DMS53 treated with DMSO at 0.1 percent for 48 hours (cell line): ENCODE measurements around the gene PGC.

Experiments
- DNase-seq: peaks from one replicate; lab custom pipeline; 2025; ENCODE audit not compliant: unreplicated experiment; lab: John Stamatoyannopoulos, UW

The PGC gene

DNA sequence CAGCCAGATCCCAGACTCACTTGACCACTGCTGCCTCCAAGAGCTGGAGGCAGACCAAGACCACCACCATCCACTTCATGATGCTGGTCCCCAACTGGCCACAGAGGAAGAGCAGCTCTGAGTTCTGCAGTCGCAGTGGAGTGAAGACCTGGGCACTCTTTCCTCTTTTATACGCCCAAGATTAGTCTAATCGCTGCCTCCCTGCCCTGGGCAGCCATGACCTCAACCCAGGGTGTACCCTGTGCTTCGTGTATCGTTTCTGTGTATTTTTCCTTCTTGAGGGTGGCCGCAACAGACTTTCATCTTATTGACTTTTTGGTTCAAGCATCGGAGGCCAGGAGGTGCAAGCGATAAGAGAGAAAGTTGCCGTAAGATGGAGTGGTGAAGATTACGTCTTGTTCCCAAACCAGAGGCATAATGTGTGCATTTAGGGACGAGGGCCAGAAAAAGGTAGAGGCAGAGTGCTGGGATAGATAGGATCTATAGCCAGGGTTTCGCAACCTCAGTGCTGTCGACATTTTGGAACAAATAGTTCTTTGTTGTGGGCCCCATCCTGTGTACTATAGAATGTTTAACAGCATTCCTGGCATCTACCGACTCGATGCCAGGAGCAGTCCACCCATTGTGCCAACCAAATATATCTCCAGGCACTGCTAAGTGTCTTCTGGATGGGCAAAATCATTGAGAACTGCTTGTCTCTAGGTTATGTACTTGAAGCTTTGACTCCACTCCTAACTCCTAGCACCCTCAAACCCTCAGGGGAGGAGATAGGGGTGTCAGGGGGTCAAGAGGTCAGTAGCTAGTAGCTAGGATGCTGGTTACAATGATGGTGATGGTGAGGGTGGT, at the start of gene PGC:
Gene PGC (minus strand): TSS at position 142 of the 846 bp plus-strand sequence. CDS start 63 bp downstream, at position 79.
- no peak for DNase-seq

DNA sequence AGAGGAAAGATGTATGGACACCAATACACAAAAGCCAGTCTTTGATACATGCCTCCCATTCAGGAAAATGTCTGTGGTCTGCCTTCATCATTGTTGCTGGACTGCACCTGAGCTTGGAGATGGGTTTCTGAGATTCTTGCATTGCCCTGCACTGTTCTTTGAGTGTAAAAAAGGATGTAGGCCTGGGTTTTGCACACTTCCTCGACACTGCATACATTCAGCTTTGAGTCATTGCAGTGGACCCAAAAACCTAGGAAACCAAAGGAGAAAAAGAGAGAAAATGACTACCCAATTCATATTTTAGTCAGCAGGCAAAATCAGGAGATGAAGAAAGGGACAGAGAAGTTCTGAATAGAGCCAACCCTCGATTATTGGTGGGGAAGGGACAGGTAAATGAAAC, 49.3 kb upstream of the PGC start:
- DNase-seq: no peak

DNA sequence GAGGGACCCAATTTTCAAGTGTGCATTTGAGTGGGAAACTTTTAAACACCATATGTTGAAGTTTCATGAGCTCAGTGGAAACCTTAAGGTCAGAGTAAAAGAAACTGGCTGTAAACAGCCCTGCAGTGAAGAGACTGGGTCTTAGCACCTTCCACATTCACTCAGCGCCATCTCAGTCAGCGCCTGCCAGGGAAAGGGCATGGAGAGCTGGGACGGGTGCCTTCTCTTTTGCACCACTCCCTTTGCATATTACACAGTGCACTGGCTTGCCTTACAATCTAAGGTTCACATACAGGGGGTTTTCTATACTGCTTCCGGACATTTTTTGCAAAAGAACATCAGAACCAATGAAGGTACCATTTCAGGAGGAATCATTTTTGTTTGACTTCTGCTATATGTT, 44.8 kb upstream of the PGC start:
- no peak for DNase-seq

- no peak for DNase-seq
Measured at GRCh38 chr6:41791305-41791704, 44.1 kb upstream of the PGC start.

DNA sequence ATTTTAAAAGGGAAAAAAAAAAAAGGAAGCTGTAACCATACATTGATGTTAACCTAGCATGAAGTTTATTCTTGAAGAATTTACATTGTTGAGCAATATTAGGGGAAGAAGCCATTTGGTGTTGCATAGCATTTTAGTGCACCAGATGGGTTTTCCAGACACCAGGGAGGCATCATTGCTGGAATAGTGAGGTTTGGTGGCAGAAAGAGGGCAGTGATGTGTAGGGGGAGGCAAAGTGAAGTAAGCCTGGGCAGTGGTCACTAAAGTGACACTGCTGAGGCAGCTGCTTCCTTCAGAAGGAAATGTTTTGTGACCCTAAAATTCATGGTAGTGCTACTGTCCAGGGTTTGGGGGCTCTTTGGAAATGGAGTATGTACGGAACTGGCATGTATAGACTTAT, 42.8 kb upstream of the PGC start:
- no peak for DNase-seq

- no peak for DNase-seq
Measured at GRCh38 chr6:41789390-41789724, 42.2 kb upstream of the PGC start.

DNA sequence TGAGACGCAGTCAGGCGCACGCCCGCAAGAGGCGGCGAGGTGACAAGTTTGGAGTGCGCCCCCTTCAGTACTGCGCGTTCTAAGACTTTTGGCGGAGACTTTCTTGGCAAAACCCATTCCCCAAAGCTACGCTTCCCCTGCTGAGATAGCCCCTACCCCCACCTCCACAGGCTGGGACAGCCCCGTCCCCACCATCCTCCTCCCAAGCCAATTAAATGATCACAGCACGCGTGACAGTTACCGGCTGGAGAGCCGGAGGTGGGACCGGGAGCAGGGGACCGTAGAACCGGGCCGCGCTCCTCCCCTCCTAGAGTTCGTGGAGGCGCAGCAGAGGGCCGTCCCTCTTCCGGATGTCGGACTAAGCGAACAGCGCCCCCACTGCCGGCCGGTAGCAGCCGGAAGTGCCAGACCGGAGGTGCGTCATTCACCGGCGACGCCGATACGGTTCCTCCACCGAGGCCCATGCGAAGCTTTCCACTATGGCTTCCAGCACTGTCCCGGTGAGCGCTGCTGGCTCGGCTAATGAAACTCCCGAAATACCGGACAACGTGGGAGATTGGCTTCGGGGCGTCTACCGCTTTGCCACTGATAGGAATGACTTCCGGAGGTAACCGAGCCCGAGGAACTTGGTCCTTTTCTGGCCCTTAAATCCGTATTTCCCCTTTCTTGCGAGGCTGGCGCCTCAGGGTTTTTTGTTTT, 40.2 kb upstream of the PGC start, which contains the start of gene TOMM6:
Gene TOMM6 (plus strand): TSS at position 476 of the 699 bp plus-strand sequence. CDS start 4 bp downstream, at position 480.
- peak; percentile 88 for DNase-seq

GRCh38 chr6:41786451-41787218, 39.4 kb upstream of the PGC start:
- DNase-seq: peak; percentile 61

- no peak for DNase-seq
Measured at GRCh38 chr6:41785689-41786450, 38.7 kb upstream of the PGC start.

DNA sequence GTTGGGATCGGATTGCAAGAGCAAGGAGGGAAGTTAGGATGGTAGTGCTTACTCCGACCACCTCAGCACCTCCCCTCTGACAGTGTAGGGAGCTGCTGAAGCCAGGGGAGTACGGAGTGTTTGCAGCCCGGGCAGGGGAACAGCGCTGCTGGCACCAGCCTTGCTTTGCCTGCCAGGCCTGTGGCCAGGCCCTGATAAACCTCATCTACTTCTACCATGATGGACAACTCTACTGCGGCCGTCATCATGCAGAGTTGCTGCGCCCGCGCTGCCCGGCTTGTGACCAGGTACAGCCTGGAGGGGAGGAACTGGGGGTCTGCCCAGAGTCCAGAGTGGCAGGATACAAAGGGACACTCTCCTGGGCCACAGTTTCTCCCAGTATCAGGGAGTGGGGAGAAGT, 38.1 kb upstream of the PGC start:
- no peak for DNase-seq

DNA sequence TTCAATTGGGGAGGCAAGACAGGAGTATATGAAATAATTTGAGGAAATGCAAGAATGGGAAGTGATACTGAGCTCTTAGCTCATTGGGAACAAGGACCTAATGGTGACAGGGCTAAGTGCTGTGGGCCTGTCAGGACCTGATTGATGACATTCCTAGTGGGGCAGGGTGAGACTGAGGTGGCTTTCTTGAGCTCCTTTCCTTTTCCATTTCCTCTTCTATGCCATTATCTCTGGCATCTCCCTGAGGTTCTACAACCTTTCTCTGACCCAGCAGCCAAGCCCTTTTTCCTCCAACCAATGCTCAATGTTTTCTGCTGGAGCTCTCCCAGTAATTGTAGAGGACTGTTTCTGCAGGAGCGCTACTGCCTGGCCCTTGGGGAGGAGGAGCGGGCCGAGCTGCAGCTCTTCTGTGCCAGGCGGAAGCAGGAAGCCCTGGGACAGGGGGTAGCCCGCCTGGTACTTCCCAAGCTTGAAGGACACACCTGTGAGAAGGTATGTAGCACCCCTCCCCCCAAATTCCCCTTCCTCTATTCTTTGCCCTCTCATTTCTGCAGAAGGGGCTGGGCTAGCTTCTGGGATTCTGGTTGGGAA, 37.5 kb upstream of the PGC start:
- DNase-seq: no peak

- no peak for DNase-seq
Measured at GRCh38 chr6:41783106-41783780, 36.0 kb upstream of the PGC start.

DNA sequence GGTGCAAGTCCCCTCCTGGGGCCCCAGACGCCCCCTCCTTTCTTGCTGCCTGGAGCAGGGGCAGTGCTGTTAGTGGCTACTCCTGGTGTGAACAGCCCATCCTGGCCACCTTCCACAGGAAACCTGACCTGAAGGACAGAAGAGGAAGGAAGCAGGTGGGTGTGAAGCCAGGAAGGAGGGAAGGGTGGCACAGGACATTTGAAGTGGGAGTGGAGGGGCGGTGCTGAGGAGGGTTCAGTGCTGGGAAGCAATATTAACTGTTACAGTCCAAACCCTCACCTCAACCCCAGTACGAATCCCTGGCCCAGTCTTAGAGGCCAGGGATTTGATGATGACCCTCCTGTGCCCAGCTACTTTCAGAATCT, 34.2 kb upstream of the PGC start:
- DNase-seq: no peak

DNA sequence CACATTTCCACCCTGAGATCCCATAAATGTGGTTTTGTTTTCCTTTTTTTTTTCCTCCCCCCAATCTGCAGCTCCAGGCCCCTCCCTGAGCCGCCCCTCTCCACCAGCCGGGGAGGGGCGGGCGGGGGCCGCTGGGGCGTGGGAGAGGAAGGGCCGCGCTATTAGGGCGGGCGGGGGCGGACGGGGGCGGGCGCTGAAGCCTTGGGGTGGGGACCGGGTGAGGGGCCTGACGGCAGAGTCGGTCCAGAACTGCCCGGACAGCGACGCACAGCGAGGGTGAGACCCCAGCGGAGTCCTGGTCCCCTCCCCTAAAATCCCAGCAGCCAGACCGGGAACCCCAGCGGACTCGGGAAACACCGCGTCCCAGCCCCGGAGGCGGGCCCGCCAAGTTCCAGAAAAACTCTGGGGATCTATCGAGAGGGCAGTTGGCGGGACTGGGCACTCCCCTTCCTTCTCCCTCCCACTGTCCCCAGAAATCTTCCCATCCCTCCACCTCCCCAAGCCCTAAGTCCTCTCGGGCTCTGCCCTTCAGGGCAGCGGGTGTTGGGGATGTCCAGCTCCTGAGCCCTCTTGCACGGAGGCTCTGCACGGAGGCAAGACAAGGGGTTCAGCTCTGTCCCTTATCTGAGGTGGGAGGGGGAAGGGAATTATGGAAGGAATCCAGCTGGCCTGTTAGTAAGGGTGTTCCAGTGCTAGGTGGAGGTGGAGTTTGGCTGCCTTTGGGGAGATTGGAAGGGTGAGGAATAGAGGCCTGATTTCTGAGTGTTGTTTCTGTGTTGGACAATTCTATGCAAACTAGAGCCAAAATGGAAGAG, 33.6 kb upstream of the PGC start, which contains the start of gene PRICKLE4:
Gene PRICKLE4 (plus strand): TSS at position 232 of the 815 bp plus-strand sequence. CDS start 2,692 bp downstream, outside the sequence.
- no peak for DNase-seq

GRCh38 chr6:41779788-41780550, 32.8 kb upstream of the PGC start, which contains the start of gene FRS3:
Gene FRS3, minus strand, starts transcription at chr6:41779900. Its CDS starts 2,913 bp downstream, at chr6:41776987.
- DNase-seq: peak; percentile 90

- DNase-seq: no peak
Measured at GRCh38 chr6:41779336-41779735, 32.1 kb upstream of the PGC start.

- DNase-seq: no peak
Measured at GRCh38 chr6:41778895-41779294, 31.7 kb upstream of the PGC start.
